Mammary epithelial cell (primary cell): ENCODE data around the gene HAPLN3.

Experiments
- CTCF ChIP-seq, 2 donors: IDR thresholded peaks in 1 of 2; conservative IDR thresholded peaks in 1 of 2; 2 replicates each; pipeline ENCODE4 v1.5.1; 2011 to 2012; ENCODE audit warnings: inconsistent platforms in 2 of 2, low read length in 2 of 2, mild to moderate bottlenecking in 2 of 2, control low read depth in 1 of 2, low read depth in 1 of 2; ENCODE audit not compliant: insufficient read depth in 1 of 2; ENCODE audit errors: extremely low read depth in 1 of 2
- EZH2 ChIP-seq: IDR thresholded peaks from 2 replicates; pipeline ENCODE4 v1.6.1; 2012; ENCODE audit warnings: low read length, inconsistent platforms, borderline replicate concordance

GRCh38 chr15:88859550-88859949 lies 35.8 kb downstream of the HAPLN3 start:
- TF ChIP-seq CTCF (conservative IDR thresholded peaks at IDR 0.05 in 1 of 2, IDR thresholded peaks at IDR 0.05 in 1 of 2; ENCODE audit: extremely low read depth in 1 of 2, insufficient read depth in 1 of 2, low read depth in 1 of 2, low read length in 2 of 2) = no peak
- no peak for TF ChIP-seq EZH2
